GM13977 (cell line): ENCODE measurements around the gene SETDB2.

ENCODE experiments used
- DNase-seq: peaks from one replicate; pipeline ENCODE4 v3.0.0; 2012; ENCODE audit warnings: low spot score
- CTCF ChIP-seq: IDR thresholded peaks from 2 replicates; pipeline ENCODE4 v1.5.1; 2012; ENCODE audit warnings: mild to moderate bottlenecking, control low read depth; ENCODE audit not compliant: insufficient read depth; ENCODE audit errors: extremely low read depth, missing control alignments
- in situ Hi-C: fragments of 300-500 bp; cut with MboI; formaldehyde crosslinking; loops from one replicate; pipeline ENCODE4 v1.12.0; 2022; ENCODE audit warnings: low sequenced_read_pairs, low pct_unique_long_range_greater_than_20kb, mixed read lengths, inconsistent platforms; ENCODE audit not compliant: unreplicated experiment

The SETDB2 gene

GRCh38 chr13:49411353-49411752 lies 32.7 kb upstream of the SETDB2 start:
- in situ Hi-C loops, result no loop called here
- DNase-seq, result no peak
- no peak for TF ChIP-seq CTCF

GRCh38 chr13:49412749-49413148 lies 31.3 kb upstream of the SETDB2 start:
- in situ Hi-C loops, result no loop called here
- TF ChIP-seq CTCF, result no peak

GRCh38 chr13:49417161-49417560 lies 26.9 kb upstream of the SETDB2 start:
- no peak for TF ChIP-seq CTCF
- no peak for DNase-seq
- in situ Hi-C loops, result no loop called here

More at GRCh38 chr13:49412749-49413148, 31.3 kb upstream of the SETDB2 start:
- no peak for DNase-seq

- no peak for DNase-seq
- no peak for TF ChIP-seq CTCF
- in situ Hi-C loops, result no loop called here
These were observed 25.9 kb upstream of the SETDB2 start for GRCh38 chr13:49418206-49418605.

GRCh38 chr13:49419276-49419675 lies 24.8 kb upstream of the SETDB2 start:
- in situ Hi-C loops, result no loop called here
- TF ChIP-seq CTCF, result no peak
- DNase-seq, result no peak

GRCh38 chr13:49421391-49421790 lies 22.7 kb upstream of the SETDB2 start:
- TF ChIP-seq CTCF, result peak; percentile 57
- peak; percentile 12 for DNase-seq
- in situ Hi-C loops, result no loop called here

GRCh38 chr13:49424011-49424560 lies 20.0 kb upstream of the SETDB2 start:
- TF ChIP-seq CTCF, result no peak
- DNase-seq, result no peak
- in situ Hi-C loops, result no loop called here
